Choroid plexus epithelial cell (primary cell): ENCODE data around the gene MAGED1.

Source experiments
- DNase-seq: peaks from one replicate; pipeline ENCODE4 v3.0.0-alpha.2; 2010; ENCODE audit warnings: low read depth
- H3K4me3 ChIP-seq: 2 replicates; pipeline ENCODE4 v1.5.1; 2011; ENCODE audit warnings: low read depth, mild to moderate bottlenecking, control low read depth, low read length, moderate library complexity
- CTCF ChIP-seq: conservative IDR thresholded peaks from 2 replicates; pipeline ENCODE4 v1.5.1; 2011; ENCODE audit warnings: low read depth, mild to moderate bottlenecking, control low read depth, inconsistent platforms, low read length, moderate library complexity

MAGED1 gene

GRCh38 chrX:51892921-51893745, at the start of gene MAGED1:
Gene MAGED1, plus strand, starts transcription at chrX:51893623. Its CDS starts 682 bp downstream, at chrX:51894305.
- no peak for TF ChIP-seq CTCF
- DNase-seq, result peak; percentile 97
- H3K4me3 ChIP-seq, result peak within 1 kb of the TSS; percentile 74

GRCh38 chrX:51847463-51847862, 46.0 kb upstream of the MAGED1 start:
- H3K4me3 ChIP-seq, result no peak overlapping the region
- TF ChIP-seq CTCF, result no peak
- no peak for DNase-seq

- TF ChIP-seq CTCF, result no peak
- DNase-seq, result no peak
- H3K4me3 ChIP-seq, result no peak overlapping the region
Observed at GRCh38 chrX:51851507-51852085, 41.8 kb upstream of the MAGED1 start.

- no peak for DNase-seq
- TF ChIP-seq CTCF, result no peak
- no peak overlapping the region for H3K4me3 ChIP-seq
Observed at GRCh38 chrX:51852096-51852495, 41.3 kb upstream of the MAGED1 start.

- TF ChIP-seq CTCF, result no peak
- DNase-seq, result no peak
Observed at GRCh38 chrX:51852621-51853020, 40.8 kb upstream of the MAGED1 start.

GRCh38 chrX:51853251-51853650, 40.2 kb upstream of the MAGED1 start:
- DNase-seq, result no peak
- H3K4me3 ChIP-seq, result no peak overlapping the region
- no peak for TF ChIP-seq CTCF

More at GRCh38 chrX:51852621-51853020, 40.8 kb upstream of the MAGED1 start:
- no peak overlapping the region for H3K4me3 ChIP-seq
